CD4-positive, alpha-beta T cell treated with Interferon alpha-2 for 1 hour (primary cell): ENCODE measurements around the gene NNMT.

Source experiments
- DNase-seq, 2 donors: peaks; one replicate each; pipeline ENCODE4 v3.0.0-alpha.2; 2020 to 2022

The NNMT gene

DNA sequence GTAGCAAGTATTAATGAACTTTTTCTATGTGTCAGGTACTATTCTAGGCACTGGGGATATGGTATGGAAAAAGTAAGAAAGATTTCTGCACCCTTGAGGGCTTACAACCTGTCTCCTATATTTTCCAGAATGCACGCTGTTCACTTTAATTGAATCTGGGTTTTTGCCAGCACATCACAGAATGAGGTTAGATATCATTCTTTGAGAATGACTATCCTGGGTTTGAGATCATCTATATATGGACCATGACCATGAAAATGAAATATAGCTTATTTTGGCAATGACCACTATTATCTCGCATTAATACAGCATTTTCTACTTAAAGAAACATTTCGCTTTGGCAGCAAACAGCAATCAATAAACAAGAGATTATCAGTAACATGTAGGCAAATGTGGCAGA is 57.2 kb downstream of the NNMT start:
- DNase-seq: no peak

DNA sequence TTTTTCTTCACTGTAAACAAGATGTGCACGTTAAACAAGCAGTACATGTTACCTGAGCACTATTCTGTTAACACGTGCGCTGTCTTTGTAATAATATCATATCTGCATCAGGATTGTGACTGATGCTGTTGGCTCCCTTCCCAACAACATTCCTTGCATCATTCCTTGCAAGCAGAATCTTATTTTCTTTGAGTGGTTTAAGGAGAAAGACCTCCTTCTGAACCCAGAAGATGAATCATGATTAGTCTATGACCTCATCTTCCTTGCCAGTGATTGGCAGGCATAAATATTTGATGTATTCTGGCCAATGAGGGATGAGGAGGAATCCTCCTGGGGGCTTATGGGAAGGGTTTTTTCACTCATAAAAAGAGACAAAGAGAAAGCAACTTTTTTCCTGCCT is 57.9 kb downstream of the NNMT start:
- DNase-seq: no peak

DNA sequence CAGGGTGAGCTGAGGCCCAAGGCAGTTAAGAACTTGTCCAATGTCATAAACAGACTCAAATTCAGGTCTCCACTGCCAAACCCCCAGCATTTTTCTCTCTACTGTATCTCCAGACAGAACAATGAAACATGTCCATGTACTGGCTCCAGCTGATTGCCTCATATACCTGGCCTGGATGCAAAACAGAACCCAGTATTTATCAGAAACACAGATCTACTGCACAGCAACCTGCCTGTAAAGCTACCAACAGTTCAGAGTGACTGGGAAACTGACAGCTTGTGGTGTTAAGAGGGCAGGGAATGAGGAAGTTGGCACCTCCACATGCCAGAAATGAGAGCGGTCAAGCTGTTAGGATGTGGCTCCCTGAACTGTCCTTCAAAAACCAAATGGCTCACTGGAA is 62.5 kb downstream of the NNMT start:
- no peak for DNase-seq

DNA sequence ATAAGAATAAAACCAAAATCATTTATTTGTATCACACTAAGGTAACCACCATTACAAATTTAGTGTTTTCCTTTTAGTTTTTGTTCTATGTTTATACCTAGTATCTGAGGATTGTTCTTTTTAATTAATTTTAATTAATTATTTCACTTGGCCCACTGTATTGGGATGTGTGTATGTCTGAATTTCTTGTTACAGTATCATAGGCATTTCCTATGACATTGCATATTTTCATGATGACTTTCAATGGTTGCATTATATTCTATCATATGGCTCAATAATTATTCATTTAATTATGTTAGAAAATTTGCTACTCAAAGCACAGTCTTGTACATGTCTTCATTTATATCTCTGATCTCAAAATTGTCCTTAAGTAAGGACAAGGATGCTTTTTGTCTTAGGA is 63.1 kb downstream of the NNMT start:
- DNase-seq: no peak

DNA sequence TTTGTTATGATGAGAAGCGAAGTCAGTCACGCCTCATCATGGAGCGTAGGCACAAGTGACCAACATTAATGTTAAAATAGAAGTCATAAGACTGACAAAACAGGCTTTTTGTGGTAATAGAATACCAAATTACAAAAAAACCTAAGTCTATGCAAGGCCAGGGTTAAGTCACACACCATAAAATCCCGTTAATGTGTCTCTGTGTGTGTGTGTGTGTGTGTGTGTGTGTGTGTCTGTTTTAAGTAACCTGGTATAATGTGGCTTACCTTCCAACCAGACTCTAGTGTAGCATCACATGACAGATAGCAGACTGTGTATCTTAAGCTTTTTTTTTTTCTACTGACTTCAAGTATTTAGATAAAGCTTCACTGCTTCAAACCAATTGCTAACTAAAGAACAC is 66.1 kb downstream of the NNMT start:
- DNase-seq: no peak

DNA sequence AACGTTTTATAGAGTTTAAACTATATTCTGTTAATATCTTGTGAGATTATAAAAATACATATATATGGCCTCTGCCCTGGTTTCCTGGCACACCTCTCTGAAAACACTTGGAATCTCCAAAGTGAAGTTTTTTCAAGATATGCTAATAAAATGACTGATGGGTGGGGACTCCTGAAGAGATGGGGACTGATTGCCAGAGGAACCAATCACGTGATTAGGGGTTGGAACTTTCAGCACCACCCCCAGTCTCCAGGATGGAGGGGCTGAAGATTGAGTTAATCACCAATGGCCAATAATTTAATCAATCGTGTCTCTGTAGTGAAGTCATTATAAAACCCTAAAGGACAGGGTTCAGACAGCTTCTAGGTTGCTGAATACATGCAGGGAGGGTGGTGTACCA is 66.8 kb downstream of the NNMT start:
- no peak for DNase-seq
